ENCODE results near the gene TEK.

DNA sequence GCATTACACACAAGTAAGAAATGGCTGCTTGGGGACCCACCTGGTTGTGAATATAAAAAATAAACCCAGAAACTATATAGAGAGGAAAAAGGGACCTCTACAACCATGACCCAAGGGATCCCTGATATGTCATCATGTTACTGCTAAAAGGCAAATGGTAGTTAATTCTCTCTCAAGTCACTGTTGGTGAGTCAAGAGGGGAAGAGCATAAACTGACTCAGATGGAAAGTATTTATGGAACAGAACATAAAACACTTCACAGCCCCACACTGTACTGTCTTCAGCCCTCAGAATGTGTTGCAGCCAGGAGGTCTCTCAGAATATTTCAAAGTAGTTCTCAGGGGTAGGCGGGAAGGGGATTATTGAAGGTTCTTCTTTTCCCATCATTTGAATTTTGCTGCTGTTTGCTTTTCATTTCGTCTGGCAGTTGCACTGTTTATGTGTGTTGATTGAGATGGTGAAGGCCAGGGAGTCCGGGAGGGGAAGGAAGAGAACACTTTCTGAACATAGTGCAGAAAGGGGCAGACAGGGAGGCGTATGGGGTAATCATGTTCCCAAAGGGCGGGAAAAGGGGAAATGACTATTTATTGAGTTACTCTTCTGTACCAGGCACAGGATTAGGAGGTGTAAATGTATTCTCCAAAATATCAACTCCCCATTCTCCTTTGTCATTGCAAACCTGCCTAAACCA, 85.5 kb downstream of the TEK start:
- TF ChIP-seq, protein P1, sequence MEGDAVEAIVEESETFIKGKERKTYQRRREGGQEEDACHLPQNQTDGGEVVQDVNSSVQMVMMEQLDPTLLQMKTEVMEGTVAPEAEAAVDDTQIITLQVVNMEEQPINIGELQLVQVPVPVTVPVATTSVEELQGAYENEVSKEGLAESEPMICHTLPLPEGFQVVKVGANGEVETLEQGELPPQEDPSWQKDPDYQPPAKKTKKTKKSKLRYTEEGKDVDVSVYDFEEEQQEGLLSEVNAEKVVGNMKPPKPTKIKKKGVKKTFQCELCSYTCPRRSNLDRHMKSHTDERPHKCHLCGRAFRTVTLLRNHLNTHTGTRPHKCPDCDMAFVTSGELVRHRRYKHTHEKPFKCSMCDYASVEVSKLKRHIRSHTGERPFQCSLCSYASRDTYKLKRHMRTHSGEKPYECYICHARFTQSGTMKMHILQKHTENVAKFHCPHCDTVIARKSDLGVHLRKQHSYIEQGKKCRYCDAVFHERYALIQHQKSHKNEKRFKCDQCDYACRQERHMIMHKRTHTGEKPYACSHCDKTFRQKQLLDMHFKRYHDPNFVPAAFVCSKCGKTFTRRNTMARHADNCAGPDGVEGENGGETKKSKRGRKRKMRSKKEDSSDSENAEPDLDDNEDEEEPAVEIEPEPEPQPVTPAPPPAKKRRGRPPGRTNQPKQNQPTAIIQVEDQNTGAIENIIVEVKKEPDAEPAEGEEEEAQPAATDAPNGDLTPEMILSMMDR (IDR thresholded peaks at IDR 0.05; ENCODE audit: low read depth, low read length, poor library complexity, severe bottlenecking): no peak
- no peak for TF ChIP-seq EZH2phosphoT487 (IDR thresholded peaks at IDR 0.05; ENCODE audit: borderline replicate concordance, low read length)

Data from DOHH2 (cell line).